ENCODE measurements around the gene CGB2. TPM values are rescaled to one million over a fixed set of nuclear protein-coding genes. Genes with fewer than 3 reads are reported as not detected.
"Not testable (repeated sequence)": the region's sequence is repeated elsewhere in the genome, so short reads cannot be mapped to it uniquely, and the experiment has no call there.

CGB2 gene
- total RNA-seq, 1 donor from 2014 or later = not detected

GRCh38 chr19:49029749-49030148 is 1.9 kb upstream of the CGB2 start:
- ATAC-seq (ENCODE audit: low read depth); H3K4me3 Mint-ChIP-seq; intact Hi-C loops (cut with micrococcal nuclease); H3K27ac Mint-ChIP-seq; CTCF ChIA-PET; H3K36me3 Mint-ChIP-seq (ENCODE audit: low read depth); H3K9me3 Mint-ChIP-seq; POLR2A ChIA-PET; DNase-seq; H3K4me1 Mint-ChIP-seq; H3K27me3 Mint-ChIP-seq: not testable (repeated sequence)

GRCh38 chr19:49030323-49030722 is 1.4 kb upstream of the CGB2 start:
- H3K4me3 Mint-ChIP-seq; POLR2A ChIA-PET; CTCF ChIA-PET; ATAC-seq (ENCODE audit: low read depth); H3K27me3 Mint-ChIP-seq; DNase-seq; intact Hi-C loops (cut with micrococcal nuclease); H3K9me3 Mint-ChIP-seq; H3K27ac Mint-ChIP-seq; H3K4me1 Mint-ChIP-seq; H3K36me3 Mint-ChIP-seq (ENCODE audit: low read depth): not testable (repeated sequence)

GRCh38 chr19:49036815-49037214 is 5.1 kb downstream of the CGB2 start, which contains the start of gene CGB1:
TSS of gene CGB1 (minus strand) at chr19:49036895. CDS start at chr19:49036711, 184 bp downstream.
- ATAC-seq (ENCODE audit: low read depth); H3K9me3 Mint-ChIP-seq; CTCF ChIA-PET; H3K4me3 Mint-ChIP-seq; H3K36me3 Mint-ChIP-seq (ENCODE audit: low read depth); H3K27ac Mint-ChIP-seq; H3K4me1 Mint-ChIP-seq; DNase-seq; H3K27me3 Mint-ChIP-seq; intact Hi-C loops (cut with micrococcal nuclease); POLR2A ChIA-PET: not testable (repeated sequence)

- DNase-seq; H3K4me1 Mint-ChIP-seq; H3K27ac Mint-ChIP-seq; H3K27me3 Mint-ChIP-seq; H3K9me3 Mint-ChIP-seq; ATAC-seq (ENCODE audit: low read depth); intact Hi-C loops (cut with micrococcal nuclease); POLR2A ChIA-PET; H3K36me3 Mint-ChIP-seq (ENCODE audit: low read depth); H3K4me3 Mint-ChIP-seq: not testable (repeated sequence)
- CTCF ChIA-PET = interaction anchor here (0.6 kb wide), 1 partner anchor 36 kb away, joined by 3 read pairs; no protein-coding TSS in a partner anchor
These were observed 6.4 kb downstream of the CGB2 start for GRCh38 chr19:49038111-49038510.

GRCh38 chr19:49038557-49039276 is 7.0 kb downstream of the CGB2 start:
- ATAC-seq (ENCODE audit: low read depth); H3K9me3 Mint-ChIP-seq; POLR2A ChIA-PET; H3K27ac Mint-ChIP-seq; H3K27me3 Mint-ChIP-seq; DNase-seq; H3K4me3 Mint-ChIP-seq; H3K4me1 Mint-ChIP-seq; intact Hi-C loops (cut with micrococcal nuclease); H3K36me3 Mint-ChIP-seq (ENCODE audit: low read depth): not testable (repeated sequence)
- CTCF ChIA-PET = interaction anchor here (0.6 kb wide), 1 partner anchor 37 kb away, joined by 3 read pairs; no protein-coding TSS in a partner anchor

- intact Hi-C loops (cut with micrococcal nuclease); H3K9me3 Mint-ChIP-seq; ATAC-seq (ENCODE audit: low read depth); H3K4me3 Mint-ChIP-seq; CTCF ChIA-PET; H3K27ac Mint-ChIP-seq; DNase-seq; H3K4me1 Mint-ChIP-seq; H3K27me3 Mint-ChIP-seq; POLR2A ChIA-PET; H3K36me3 Mint-ChIP-seq (ENCODE audit: low read depth): not testable (repeated sequence)
These were observed 8.0 kb downstream of the CGB2 start for GRCh38 chr19:49039736-49040135.

- CTCF ChIA-PET = no interaction called here
These were observed 10.5 kb downstream of the CGB2 start for GRCh38 chr19:49042177-49042576.

GRCh38 chr19:49042666-49043065 is 11.0 kb downstream of the CGB2 start:
- H3K27ac Mint-ChIP-seq; H3K4me1 Mint-ChIP-seq; POLR2A ChIA-PET; CTCF ChIA-PET; DNase-seq; H3K36me3 Mint-ChIP-seq (ENCODE audit: low read depth); H3K27me3 Mint-ChIP-seq; intact Hi-C loops (cut with micrococcal nuclease); ATAC-seq (ENCODE audit: low read depth); H3K9me3 Mint-ChIP-seq; H3K4me3 Mint-ChIP-seq: not testable (repeated sequence)

More at GRCh38 chr19:49042177-49042576, 10.5 kb downstream of the CGB2 start:
- no peak overlapping the region for H3K4me3 Mint-ChIP-seq
- no peaks in the 10 kb centered on the region for H3K36me3 Mint-ChIP-seq (ENCODE audit: low read depth)
- no peaks in the 10 kb centered on the region for H3K4me1 Mint-ChIP-seq
- peaks cover 6% of the 10 kb centered on the region for H3K27me3 Mint-ChIP-seq
- ATAC-seq (ENCODE audit: low read depth) = no peak
- no peaks in the 10 kb centered on the region for H3K9me3 Mint-ChIP-seq
- intact Hi-C loops (cut with micrococcal nuclease) = no loop called here
- TF ChIP-seq CTCF (IDR thresholded peaks at IDR 0.05) = no peak
- no peak for DNase-seq
- POLR2A ChIA-PET = no interaction called here
- no peak overlapping the region for H3K27ac Mint-ChIP-seq

GRCh38 chr19:49043548-49043947 is 11.9 kb downstream of the CGB2 start, which contains the start of gene CGB5:
TSS of gene CGB5 (plus strand) at chr19:49043848. CDS start at chr19:49044210, 362 bp downstream.
- ATAC-seq (ENCODE audit: low read depth); POLR2A ChIA-PET; H3K4me3 Mint-ChIP-seq; H3K36me3 Mint-ChIP-seq (ENCODE audit: low read depth); H3K9me3 Mint-ChIP-seq; intact Hi-C loops (cut with micrococcal nuclease); H3K27ac Mint-ChIP-seq; H3K4me1 Mint-ChIP-seq; DNase-seq; CTCF ChIA-PET; H3K27me3 Mint-ChIP-seq: not testable (repeated sequence)

GRCh38 chr19:49049011-49049410 is 17.3 kb downstream of the CGB2 start, which contains the start of gene CGB8:
TSS of gene CGB8 (minus strand) at chr19:49049111. CDS start at chr19:49048739, 372 bp downstream.
- H3K27ac Mint-ChIP-seq; H3K4me1 Mint-ChIP-seq; H3K4me3 Mint-ChIP-seq; intact Hi-C loops (cut with micrococcal nuclease); H3K27me3 Mint-ChIP-seq; H3K9me3 Mint-ChIP-seq; H3K36me3 Mint-ChIP-seq (ENCODE audit: low read depth); CTCF ChIA-PET; ATAC-seq (ENCODE audit: low read depth); DNase-seq; POLR2A ChIA-PET: not testable (repeated sequence)

- H3K27me3 Mint-ChIP-seq; H3K4me3 Mint-ChIP-seq; H3K4me1 Mint-ChIP-seq; DNase-seq; H3K36me3 Mint-ChIP-seq (ENCODE audit: low read depth); ATAC-seq (ENCODE audit: low read depth); H3K9me3 Mint-ChIP-seq; POLR2A ChIA-PET; CTCF ChIA-PET; H3K27ac Mint-ChIP-seq; intact Hi-C loops (cut with micrococcal nuclease): not testable (repeated sequence)
These were observed 18.1 kb downstream of the CGB2 start for GRCh38 chr19:49049834-49050233.
